ENCODE results near the gene TAOK1.

DNA sequence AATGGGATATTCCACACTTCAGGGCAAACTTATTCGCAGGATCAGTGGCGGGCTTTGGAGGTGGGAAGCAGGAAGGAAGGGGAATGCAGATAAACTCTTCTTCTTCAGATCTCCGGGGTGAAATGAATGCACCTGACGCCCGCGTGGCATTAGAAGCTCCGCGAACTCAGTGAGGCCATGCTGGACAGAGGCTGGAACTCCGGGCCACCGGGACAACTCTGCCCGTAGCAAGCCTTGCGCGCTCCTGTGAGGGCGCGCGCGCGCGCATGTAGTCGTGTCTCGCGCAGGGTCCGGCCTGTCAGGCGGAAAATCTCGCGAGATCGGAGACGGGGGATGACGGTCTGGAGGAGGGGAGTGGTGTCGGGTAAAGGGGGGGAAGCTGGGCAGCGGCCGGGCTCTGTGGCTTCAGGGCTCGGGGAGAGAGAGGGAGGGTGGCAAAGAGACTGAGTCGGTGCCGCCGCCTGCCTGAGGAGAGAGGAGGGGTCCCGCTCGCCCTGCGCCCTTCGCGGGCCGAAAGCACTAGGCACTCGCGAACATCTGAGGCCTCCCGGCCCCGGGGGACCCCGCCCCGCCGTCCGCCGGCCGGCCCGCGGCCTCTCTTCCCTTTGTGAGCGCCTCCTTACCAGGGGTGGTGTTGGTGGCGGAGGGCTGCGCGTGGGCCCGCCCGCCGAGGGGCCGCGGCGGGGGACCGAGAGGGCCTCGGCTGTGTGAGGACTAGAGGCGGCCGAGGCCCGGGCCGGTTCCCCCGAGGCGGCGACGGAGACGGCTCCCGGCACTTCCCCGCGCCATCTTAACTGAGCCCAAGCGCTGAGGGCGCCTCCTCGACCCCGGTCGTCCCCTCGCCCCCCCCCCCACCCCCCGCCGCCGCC is at the start of gene TAOK1:
- TF ChIP-seq, protein P1, sequence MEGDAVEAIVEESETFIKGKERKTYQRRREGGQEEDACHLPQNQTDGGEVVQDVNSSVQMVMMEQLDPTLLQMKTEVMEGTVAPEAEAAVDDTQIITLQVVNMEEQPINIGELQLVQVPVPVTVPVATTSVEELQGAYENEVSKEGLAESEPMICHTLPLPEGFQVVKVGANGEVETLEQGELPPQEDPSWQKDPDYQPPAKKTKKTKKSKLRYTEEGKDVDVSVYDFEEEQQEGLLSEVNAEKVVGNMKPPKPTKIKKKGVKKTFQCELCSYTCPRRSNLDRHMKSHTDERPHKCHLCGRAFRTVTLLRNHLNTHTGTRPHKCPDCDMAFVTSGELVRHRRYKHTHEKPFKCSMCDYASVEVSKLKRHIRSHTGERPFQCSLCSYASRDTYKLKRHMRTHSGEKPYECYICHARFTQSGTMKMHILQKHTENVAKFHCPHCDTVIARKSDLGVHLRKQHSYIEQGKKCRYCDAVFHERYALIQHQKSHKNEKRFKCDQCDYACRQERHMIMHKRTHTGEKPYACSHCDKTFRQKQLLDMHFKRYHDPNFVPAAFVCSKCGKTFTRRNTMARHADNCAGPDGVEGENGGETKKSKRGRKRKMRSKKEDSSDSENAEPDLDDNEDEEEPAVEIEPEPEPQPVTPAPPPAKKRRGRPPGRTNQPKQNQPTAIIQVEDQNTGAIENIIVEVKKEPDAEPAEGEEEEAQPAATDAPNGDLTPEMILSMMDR (IDR thresholded peaks at IDR 0.05), result no peak
- TF ChIP-seq POLR2A (IDR thresholded peaks at IDR 0.05), result peak; percentile 75
